LNCAP (cell line): ENCODE results near the gene NPHP4.

Source experiments
- TF ChIP-seq, protein P1 (sequence below): fragments of 450-650 bp; IDR thresholded peaks from 2 replicates; pipeline ENCODE4 v1.5.1; 2017; ENCODE audit warnings: mild to moderate bottlenecking

Gene NPHP4

DNA sequence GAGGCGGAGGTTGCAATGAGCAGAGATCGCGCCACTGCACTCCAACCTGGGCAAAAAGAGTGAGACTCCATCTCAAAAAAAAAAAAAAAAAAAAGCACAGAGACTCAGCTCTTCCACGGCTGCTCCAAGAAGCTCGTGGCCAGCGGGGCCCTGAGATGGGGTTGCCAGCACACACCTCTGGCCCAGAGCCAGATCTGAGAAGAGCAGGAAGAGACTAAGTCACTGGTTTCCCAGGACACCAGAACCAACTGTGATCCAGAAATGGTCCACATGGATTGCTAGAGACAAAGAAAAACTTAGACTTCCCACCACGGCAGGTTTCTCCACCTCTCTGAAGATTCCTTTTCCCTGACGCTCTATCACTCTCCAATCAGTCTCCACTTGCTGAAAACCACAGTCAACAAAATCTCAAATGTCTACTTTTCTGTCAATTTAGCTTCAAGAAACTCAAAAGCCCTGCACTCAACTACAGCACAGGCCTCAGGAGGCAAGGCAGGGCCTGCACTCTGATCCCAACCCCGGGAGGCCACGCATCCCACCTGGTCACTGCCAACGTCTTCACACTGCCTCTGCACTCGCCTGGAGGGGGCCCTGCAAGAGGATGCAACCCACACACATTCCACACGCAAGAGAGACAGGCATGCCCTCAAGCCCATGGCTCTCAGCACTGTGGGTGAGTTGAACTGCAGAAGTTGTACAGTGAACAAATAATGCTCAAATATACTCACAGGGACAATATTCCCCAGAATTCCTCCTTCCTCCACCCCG, 79.0 kb downstream of the NPHP4 start:
- TF ChIP-seq, protein P1, sequence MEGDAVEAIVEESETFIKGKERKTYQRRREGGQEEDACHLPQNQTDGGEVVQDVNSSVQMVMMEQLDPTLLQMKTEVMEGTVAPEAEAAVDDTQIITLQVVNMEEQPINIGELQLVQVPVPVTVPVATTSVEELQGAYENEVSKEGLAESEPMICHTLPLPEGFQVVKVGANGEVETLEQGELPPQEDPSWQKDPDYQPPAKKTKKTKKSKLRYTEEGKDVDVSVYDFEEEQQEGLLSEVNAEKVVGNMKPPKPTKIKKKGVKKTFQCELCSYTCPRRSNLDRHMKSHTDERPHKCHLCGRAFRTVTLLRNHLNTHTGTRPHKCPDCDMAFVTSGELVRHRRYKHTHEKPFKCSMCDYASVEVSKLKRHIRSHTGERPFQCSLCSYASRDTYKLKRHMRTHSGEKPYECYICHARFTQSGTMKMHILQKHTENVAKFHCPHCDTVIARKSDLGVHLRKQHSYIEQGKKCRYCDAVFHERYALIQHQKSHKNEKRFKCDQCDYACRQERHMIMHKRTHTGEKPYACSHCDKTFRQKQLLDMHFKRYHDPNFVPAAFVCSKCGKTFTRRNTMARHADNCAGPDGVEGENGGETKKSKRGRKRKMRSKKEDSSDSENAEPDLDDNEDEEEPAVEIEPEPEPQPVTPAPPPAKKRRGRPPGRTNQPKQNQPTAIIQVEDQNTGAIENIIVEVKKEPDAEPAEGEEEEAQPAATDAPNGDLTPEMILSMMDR: no peak

DNA sequence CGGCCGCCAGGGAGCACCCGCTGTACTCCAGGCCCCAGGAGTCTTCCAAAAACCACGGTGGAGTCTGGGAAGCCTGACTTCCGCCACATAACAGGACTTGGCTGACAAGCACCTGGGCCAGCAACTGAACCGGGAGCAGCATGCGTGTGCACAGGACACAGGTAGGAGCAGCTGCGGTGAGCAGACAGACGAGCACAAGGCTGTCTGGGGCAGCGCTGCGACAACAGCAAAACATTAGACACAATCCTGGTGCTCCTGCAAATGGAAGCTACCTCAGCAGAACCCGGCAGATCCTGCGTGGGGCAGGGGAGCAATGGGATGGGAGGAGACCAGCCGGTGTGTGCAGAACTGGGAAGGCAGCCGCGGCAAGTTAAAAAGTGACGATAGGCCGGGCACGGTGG, 80.4 kb downstream of the NPHP4 start:
- TF ChIP-seq, protein P1: no peak

DNA sequence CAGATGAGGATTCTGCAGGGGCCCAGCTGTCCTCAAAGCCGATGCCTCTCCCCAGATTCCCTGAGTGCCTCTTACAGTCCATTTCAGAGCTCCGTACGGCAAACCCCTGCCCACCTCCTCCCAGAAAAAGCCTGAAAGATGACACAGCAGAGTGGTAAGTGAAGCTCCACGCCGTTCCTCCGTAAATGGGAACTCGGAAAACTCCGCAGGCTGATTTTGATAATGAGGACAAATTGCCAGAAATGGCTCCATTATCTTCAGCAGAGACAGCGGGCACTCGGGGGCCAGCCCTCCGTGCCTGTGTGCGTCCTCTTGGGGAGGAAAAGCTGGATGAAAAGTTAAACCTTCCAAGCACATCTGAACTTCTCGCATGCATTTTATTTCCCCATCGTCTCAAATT, 81.1 kb downstream of the NPHP4 start:
- TF ChIP-seq, protein P1: no peak

DNA sequence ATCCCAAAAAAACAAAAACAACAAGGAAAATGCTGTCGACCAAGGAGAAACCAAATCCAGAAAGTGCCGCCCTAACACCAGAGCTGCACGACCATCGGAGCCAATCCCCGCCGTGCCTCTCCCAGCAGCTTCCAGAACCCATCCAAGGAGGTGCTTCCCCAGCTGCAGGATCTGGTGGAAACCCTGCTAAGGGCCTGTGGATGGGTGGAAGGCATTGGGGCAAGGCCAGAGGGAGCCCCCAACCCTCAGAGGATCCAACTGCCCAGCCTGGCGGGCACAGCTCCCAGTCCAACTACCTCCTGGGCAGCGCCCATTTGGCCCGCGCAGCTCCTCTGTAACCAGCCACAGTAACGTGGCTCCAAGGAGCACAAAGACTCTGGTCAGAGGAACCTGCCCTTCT, 81.6 kb downstream of the NPHP4 start:
- TF ChIP-seq, protein P1: no peak

DNA sequence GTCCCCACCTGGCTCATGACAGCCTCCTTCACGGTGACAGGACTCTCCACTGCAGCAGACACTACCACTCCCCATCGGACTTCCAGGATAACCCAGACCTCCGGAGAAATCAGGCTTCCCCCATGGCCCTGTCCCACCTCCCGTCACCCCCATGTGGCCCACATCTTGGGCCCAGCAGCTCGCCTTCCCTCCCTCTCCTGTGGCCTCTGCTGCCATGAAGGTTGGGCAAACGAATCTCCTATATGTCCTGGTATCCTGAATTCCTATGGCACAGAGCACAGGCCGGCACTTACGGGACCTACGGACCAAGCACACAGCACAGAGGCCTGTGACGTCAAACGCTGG, 82.0 kb downstream of the NPHP4 start:
- TF ChIP-seq, protein P1: no peak

DNA sequence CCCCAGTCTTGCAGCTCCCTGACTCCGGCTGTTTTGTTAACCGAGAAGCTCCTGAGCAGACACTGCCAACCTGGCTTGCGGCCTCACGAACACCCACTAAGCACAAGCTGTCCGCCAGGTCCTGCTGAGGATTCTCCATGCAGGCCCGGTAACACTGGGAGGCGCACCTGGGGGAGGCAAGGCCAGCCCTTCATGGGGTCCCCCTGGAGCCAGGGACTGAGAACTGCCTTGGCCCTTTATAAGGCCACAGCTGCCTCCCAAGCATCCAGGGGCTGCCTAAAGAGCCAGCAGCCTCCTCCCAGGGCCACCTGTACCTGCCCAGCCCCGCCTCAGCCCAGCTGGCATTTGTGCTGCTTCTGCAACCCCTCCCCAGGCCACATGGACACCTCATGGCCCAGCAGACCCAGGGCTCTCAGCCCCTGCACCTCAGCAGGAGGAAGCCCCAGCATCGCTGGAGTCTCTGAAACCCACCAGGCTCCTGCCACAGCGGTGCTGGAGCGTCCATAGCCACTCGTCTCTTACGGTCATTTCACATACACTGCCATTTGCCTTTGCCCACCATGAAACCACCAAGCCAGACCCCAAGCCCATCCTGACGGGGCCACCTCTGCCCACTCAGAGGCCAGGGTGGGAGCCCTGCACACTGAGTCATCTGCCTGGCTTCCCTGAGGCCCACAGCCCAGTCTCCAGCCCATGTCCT, 82.5 kb downstream of the NPHP4 start:
- TF ChIP-seq, protein P1: no peak

DNA sequence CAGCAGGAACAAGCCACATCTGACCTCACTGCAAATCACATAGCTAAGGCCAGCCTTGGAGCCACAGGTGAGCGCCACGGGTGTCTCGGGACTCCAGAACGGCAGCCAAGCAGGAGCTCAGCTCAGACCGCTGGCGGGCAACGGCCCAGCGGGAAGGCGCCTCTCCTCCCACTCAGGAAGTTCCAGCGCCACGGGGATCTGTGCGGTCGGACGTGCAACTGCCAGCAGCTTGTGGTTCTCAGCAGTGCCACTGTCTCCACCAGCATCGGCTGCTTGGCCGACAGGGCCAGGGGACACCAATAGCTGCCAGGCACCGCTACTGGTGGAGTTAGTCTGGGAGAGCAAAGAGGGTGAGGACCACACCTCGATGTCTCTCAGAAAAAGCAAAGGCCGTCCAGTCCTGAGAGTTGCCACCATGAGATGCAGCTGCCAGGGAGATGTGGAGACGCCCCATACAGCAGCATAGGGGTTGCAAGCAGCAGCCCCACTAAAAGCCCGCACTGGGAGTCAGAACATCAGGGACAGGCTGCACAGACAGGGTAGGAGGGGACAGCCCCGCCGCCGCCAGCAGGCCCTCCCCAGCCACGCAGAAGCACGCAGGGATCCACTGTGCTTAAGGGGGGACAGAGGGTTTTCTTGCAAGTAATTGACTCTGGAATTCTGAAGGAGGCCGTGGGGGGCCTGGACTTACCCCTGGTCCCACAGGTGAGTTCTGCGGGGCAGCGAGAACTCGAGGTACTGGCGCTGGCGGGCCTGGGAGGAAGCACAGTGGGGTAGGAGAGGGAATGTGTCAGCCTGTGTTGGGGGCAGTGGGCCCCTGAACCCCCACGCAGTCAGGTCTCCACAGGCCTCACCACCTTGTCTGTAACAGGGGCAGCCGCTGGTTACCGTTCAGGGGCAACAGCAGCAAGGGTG, 83.5 kb downstream of the NPHP4 start:
- TF ChIP-seq, protein P1: no peak
